ENCODE measurements around the gene GMDS.

GMDS gene

DNA sequence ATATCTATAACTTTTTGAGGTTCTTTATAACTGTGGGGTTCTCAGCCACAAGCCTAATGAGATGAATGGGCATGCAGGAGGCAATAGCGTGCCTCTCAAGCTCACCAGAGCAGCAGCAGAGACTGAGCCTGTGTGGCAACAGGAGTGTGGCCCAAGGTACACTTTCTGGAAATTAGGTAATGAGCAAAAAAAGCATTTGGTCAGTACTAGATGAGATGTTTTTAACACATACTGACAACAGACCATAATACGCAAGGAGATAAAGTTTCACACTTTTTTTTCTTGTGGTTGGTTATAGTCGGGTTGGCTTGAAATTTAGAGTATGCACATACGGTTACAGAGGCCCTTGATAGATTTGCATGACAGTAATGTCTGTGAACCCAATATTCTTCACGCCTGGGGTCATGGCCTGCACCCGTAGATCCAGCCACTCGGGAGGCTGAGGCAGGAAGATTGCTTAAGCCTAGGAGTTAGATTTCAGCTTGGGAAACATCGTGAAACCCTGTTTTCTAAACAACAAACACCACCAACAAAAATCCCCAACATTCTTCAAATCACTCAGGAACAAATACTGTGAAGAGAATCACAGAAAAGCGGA, 300.1 kb downstream of the GMDS start:
- DNase-seq (ENCODE audit: low read depth, low spot score), result no peak

DNA sequence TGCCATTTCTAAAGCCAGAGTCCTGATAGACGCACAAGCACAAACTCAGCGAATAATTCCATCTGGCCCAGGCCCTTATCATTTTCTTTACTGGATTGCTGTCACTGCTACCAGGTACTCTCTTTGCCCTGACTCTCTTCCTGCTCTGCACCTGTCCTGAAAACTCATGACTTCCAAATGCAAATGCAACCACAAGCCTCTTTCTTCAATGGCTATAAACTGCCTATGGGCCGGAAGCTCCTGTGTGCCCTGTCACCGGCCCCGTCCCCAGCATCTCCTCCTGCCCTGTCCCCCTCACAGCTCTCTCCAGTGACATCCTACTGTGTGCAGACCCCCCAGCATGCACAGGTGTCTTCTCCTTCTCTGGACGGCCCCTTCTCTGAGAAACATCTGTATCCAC, 302.6 kb downstream of the GMDS start:
- DNase-seq (ENCODE audit: low read depth, low spot score), result no peak

- no peak for DNase-seq (ENCODE audit: low read depth, low spot score)
These were observed 303.9 kb downstream of the GMDS start for GRCh38 chr6:1941534-1941933.

- peak; percentile 13 for DNase-seq (ENCODE audit: low read depth, low spot score)
These were observed 305.0 kb downstream of the GMDS start for GRCh38 chr6:1940381-1940780.

DNA sequence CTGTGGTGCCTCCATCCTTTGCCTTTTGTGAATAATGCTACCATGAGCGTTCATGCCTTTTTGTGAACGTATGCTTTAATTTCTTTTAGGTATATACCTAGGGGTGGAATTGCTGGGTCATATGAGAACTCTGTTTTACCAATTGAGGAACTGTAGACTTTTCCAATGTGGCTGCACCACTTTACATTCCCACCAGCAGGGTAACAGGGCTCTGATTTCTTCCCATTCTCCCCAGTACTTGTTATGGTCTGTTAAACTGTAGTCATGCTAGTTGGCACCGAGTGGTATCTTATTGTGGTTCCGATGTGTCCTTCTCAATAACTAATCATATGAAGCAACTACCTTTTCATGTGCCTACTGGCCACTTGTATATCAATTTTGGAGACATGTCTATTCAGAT, 312.1 kb downstream of the GMDS start:
- no peak for DNase-seq (ENCODE audit: low read depth, low spot score)

DNA sequence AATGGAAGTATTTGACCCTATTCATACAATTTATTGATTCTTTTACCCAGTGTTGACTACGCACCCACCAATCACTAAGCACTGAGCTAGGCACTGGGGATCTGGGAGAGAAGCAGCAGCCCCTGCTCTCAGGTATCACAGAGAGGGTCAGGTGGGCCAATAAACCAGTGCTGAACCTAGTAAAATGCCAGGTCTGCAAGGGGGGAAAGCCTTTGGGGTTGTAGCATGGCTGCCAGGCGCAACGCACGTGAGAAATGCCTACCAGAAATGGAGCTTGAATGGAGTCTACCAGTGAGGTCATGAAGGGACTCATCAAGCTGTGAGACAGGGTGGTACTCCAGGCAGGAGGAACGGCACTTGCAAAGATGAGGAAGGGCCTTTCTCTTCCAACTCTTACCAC, 313.6 kb downstream of the GMDS start:
- no peak for DNase-seq (ENCODE audit: low read depth, low spot score)

DNA sequence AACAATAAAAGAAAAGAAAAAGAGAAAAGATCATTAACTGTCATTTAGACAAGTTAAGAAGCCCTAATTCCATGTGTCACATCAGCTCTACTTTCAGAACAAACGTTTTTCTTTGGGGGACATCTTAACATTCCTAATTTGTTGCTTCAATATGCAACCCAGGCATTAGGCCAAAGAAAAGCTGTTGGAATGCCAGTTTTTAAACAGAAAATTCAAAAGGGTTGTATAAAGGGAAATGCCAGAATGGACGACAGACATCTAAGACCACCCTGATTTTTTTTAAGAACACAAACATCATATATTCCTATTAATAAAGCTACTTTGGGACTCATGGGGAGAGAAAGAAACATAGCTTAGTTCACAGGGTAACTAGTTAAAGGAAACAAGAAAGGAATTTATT, 315.0 kb downstream of the GMDS start:
- peak; percentile 61 for DNase-seq (ENCODE audit: low read depth, low spot score)

- DNase-seq (ENCODE audit: low read depth, low spot score), result peak; percentile 44
These were observed 315.5 kb downstream of the GMDS start for GRCh38 chr6:1929931-1930330.

DNA sequence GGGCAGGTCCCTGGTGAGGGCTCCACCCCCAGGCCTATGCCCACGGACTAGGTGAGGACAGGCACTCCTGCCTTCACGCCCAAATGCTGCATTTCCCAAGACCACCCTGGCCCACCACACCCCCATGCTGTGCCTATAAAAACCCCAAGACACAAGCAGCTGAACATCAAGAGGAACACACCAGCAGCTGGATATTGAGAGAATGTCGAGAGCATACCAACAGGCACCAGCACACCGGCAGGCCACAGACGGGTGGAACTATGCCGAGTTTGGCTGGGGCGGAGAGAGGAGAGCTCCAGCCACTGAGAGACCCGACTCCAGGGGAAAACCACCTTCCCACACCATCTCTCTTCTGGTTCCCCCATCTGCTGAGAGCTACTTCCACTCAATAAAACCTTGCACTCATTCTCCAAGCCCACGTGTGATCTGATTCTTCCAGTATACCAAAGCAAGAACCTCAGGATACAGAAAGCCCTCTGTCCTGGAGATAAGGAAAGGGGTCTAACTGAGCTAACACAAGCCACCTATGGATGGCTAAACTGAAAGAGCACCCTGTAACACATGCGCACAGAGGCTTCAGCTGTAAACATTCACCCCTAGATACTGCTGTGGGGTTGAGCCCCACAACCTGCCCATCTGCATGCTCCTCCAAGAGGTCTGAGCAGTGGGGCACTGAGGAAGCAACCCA, 319.5 kb downstream of the GMDS start:
- no peak for DNase-seq (ENCODE audit: low read depth, low spot score)

- no peak for DNase-seq (ENCODE audit: low read depth, low spot score)
These were observed 322.0 kb downstream of the GMDS start for GRCh38 chr6:1923449-1923848.

- peak; percentile 91 for DNase-seq (ENCODE audit: low read depth, low spot score)
These were observed 327.6 kb downstream of the GMDS start for GRCh38 chr6:1917626-1918371.

DNA sequence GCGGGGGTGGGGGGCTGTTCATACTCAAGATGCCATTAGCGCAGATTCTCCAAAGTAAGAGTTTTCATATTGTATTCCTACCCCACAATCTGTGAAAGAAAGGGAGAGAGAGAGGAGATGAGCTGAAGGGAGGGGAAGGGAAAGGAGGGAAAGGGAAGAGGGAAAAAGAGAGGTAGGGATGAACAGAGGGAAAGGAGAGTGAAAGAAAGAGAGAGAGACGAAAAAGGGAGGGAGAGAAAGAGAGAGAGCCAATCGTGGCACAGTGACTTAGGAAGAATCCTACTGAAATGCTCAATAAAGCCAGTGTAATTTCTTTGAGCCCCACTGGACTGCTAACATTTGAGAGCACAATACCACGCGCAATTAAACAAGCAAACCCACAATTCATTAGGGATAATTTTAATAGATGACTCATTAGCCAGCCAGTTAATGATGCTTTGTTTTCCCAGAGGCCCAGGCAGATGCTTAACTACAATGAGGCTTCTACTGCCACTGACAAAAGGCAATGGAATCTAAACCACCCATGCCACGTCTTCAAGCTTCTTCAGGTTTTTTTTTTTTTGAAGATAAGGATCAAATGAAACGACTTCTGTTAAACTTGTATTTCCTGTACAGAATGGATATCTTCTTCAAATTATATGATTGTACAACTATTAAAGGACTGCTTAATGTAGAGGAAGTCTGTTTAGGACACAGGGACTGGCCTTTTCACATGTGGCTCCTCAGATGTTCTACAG, 328.9 kb downstream of the GMDS start:
- peak; percentile 50 for DNase-seq (ENCODE audit: low read depth, low spot score)

GRCh38 chr6:1915226-1915625, 330.2 kb downstream of the GMDS start:
- no peak for DNase-seq (ENCODE audit: low read depth, low spot score)

GRCh38 chr6:1913577-1913976, 331.8 kb downstream of the GMDS start:
- no peak for DNase-seq (ENCODE audit: low read depth, low spot score)

DNA sequence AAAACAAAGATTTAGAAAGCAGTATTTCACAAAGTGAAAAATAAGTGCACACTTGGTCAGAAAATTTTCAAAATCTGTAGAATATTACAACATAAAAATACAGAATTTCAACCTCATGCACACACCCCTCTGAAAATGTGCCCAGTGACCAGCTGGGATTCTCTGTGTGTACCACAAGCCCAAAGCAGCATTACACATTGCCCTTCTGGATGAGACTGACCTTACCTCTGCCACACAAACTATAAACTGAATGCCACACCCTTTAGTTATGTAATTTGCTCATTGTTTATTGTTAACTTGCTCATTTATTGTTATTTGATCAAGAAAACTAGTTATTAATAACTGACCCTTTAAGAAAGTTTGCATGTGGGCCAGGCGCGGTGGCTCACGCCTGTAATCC, 332.7 kb downstream of the GMDS start:
- DNase-seq (ENCODE audit: low read depth, low spot score), result no peak

DNA sequence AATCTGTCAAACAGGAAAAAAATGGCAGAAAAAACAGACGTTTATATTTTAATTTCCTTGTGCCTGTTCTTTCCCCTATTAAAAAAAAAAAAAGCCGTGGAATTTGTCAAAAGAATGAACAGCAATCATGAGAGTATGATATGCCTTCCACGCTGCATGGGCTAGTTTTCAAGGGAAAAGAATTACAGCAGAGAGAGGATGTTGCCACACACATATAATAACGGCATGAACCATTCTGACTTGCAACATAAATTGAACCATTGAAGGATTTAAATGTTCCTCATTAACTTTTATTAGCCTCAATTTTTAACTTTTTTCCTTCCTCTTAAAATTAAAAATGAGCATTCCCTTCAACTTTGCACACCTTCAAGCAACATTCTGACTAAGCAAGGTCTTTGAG, 333.9 kb downstream of the GMDS start:
- DNase-seq (ENCODE audit: low read depth, low spot score), result no peak

DNA sequence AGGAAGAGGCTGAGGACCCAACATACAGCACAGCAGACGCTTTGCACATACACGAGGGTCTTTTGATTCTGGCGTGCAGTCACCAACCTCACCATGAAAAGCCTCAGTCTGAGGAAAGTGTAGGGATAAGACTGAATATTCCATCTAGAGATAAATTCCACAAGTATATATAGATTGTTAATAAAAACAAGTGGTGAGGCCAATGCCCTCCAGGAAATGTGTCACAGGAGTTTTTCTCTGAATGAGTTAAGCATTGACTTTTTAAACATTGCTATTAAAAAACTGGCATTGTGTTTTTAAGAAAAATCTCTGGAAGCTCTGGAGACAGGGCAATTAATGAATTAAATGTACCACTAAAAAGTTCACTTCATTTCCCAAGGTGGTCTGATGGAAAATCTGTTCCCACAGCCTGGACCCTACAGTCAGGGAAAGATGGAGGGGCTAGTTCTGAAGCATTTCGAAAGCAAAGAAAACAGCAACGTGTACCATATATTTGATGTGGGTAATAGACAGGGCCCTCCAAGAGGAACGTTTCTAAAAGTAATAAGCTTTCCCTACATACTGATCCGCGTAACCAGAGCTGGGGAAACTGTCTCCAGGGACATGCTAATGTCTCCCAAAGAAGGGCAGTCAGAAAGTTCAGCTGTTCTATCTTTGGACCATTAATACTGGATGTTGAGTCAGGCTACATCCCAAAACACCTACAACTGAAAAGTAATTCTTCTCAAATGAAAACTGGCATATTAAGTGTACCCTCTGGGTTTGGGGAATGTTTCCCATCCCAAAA, 334.6 kb downstream of the GMDS start:
- no peak for DNase-seq (ENCODE audit: low read depth, low spot score)

- no peak for DNase-seq (ENCODE audit: low read depth, low spot score)
These were observed 336.6 kb downstream of the GMDS start for GRCh38 chr6:1908784-1909183.

- no peak for DNase-seq (ENCODE audit: low read depth, low spot score)
These were observed 338.8 kb downstream of the GMDS start for GRCh38 chr6:1906609-1907008.

DNA sequence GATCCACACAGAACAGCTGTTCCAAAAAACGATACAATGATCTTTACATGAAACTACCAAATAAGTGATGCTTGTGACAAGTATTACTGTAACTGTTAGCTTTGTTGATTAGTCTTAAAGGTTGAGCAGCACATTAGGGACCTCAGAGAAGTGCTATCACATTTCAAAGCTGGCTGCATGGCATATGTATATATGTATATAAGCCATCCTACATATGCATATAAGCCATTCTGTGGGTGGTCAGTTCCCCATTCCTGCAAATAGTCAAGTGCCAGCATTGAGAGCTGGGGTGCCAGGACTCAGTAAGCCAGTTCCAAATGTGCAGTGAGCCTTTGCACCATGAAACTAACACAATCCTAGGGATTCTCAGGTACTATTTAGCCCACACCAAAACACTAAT, 339.4 kb downstream of the GMDS start:
- DNase-seq (ENCODE audit: low read depth, low spot score), result no peak

GRCh38 chr6:1904898-1905297, 340.5 kb downstream of the GMDS start:
- DNase-seq (ENCODE audit: low read depth, low spot score), result no peak

- DNase-seq (ENCODE audit: low read depth, low spot score), result no peak
These were observed 341.0 kb downstream of the GMDS start for GRCh38 chr6:1904466-1904799.

Data from astrocyte of the hippocampus (primary cell).